ENCODE results near the gene ABTB1. TPM values are rescaled to one million over a fixed set of nuclear protein-coding genes. Genes with fewer than 3 reads are reported as not detected.

ABTB1 gene
- total RNA-seq, 1 donor, result 8.2 TPM

DNA sequence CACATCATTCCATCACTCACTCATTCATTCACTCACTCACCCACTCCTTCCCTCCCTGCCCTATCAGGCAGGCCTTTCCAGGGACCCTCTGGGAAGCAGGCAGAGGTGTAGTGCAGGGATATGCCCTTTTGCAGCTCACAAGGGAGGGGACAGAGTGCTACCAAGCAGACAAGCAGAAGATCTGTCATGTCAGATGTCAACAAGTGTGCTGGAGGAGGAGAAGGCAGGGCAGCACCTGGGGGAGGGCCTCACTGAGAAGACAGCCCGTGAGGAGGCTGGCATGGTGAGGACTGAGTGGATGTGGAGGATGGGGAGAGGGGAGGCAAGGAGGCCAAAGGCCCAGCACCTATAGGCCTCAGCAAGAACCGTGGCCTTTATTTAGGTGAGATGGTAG, 15.3 kb downstream of the ABTB1 start:
- TF ChIP-seq CTCF (IDR thresholded peaks at IDR 0.05; ENCODE audit: insufficient read depth, low read length), result no peak
- DNase-seq (ENCODE audit: low read depth), result no peak
- no peak overlapping the region for H3K4me3 ChIP-seq (ENCODE audit: low read depth, low read length)

GRCh38 chr3:127688416-127689265, 15.9 kb downstream of the ABTB1 start:
- no peak overlapping the region for H3K4me3 ChIP-seq (ENCODE audit: low read depth, low read length)
- no peak for TF ChIP-seq CTCF (IDR thresholded peaks at IDR 0.05; ENCODE audit: insufficient read depth, low read length)
- no peak for DNase-seq (ENCODE audit: low read depth)

GRCh38 chr3:127689266-127689860, 16.6 kb downstream of the ABTB1 start:
- no peak for DNase-seq (ENCODE audit: low read depth)
- no peak for TF ChIP-seq CTCF (IDR thresholded peaks at IDR 0.05; ENCODE audit: insufficient read depth, low read length)
- H3K4me3 ChIP-seq (ENCODE audit: low read depth, low read length), result no peak overlapping the region

- no peak for TF ChIP-seq CTCF (IDR thresholded peaks at IDR 0.05; ENCODE audit: insufficient read depth, low read length)
- DNase-seq (ENCODE audit: low read depth), result peak; percentile 81
- H3K4me3 ChIP-seq (ENCODE audit: low read depth, low read length), result no peak overlapping the region
Observed at GRCh38 chr3:127690106-127690505, 17.4 kb downstream of the ABTB1 start.

DNA sequence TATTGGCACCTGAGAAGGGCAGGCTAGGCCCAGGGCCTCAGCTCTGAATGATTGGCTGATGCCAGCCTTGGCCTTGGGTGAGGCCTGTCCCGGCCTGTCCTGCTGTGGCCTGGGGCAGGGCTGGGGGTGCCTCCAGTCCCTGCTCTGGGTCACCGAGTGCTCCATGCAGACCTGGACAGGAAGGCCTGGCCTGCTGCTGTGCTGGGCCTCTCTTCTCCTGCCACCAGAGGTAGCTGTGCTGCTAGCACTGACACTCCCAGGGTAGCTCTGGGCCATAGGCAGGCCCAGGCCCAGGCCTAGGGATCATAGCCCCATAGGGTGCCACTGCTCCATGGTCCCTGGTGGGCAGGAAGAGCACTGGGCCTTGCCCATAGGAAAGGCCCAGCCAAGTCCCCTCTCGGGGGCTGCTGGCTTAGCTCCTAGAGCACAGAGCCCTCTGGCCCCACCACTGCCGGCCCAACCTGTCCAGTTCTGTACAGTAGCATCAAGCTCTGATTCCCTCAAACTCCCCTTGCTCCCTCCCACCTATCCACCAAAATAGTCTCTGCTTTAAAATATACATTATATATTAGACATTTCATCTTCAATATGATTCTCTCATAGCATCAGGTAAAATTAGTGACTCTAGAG, 18.2 kb downstream of the ABTB1 start:
- H3K4me3 ChIP-seq (ENCODE audit: low read depth, low read length), result no peak overlapping the region
- peak; percentile 75 for DNase-seq (ENCODE audit: low read depth)
- peak; percentile 86 for TF ChIP-seq CTCF (IDR thresholded peaks at IDR 0.05; ENCODE audit: insufficient read depth, low read length)

DNA sequence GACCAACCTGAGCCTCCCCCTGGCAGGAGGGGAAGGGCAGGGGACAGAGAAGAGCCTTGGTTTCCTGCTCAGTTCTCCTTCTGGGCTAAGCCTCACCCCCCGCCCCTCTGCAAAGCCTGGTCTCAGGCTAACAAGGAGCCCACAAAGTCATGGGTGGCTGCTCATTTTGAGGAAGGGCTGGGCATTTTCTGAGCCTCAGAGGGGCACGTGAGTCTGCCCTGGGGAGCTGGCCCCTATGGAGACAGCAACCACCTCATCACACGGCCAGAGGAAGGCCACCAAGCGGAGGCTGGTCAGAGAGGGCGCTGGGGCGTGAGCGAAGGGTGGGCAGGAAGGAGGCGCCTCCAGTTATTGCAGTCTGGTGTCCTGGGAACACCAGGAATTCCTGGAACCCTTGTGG, 18.7 kb downstream of the ABTB1 start:
- no peak for TF ChIP-seq CTCF (IDR thresholded peaks at IDR 0.05; ENCODE audit: insufficient read depth, low read length)
- no peak for DNase-seq (ENCODE audit: low read depth)

More for the DNA sequence above, 18.7 kb downstream of the ABTB1 start:
- no peak overlapping the region for H3K4me3 ChIP-seq (ENCODE audit: low read depth, low read length)

Data from fibroblast of the aortic adventitia (primary cell).